ENCODE measurements around the gene TMEM204. TPM values are rescaled to one million over a fixed set of nuclear protein-coding genes. Genes with fewer than 3 reads are reported as not detected.

Gene TMEM204
- total and polyA plus RNA-seq, 10 of the 15 experiments (the other 5 are each of a cell fraction or from before 2014, with no cell fraction given), result 0.05 to 0.30 (median 0.18) TPM; not detected in 7

GRCh38 chr16:1554826-1555445 lies 21.5 kb downstream of the TMEM204 start (continued):
- TF ChIP-seq USF1 (IDR thresholded peaks at IDR 0.05; ENCODE audit: borderline replicate concordance, extremely low read length, insufficient read depth, low read depth, low read length), result no peak

- H3K4me3 ChIP-seq, result no peak overlapping the region
- 95% methylated on average over 13 of the region's 13 CpGs for WGBS (ENCODE audit: insufficient coverage, insufficient replicate concordance, low lambda C conversion rate, missing lambda C conversion rate)
- no peak for DNase-seq (ENCODE audit: low read depth, low spot score)
- no TSS peak for BruUV-seq (replicated peaks)
- POLR2A ChIA-PET, result no interaction called here
- RAD21 ChIA-PET (ENCODE audit: unreplicated experiment), result no interaction called here
- no peaks in the 10 kb centered on the region for H3K27me3 ChIP-seq (replicated peaks in 1 of 2; ENCODE audit: control insufficient read depth in 2 of 2, insufficient read depth in 2 of 2, low read length in 1 of 2)
- no peaks in the 10 kb centered on the region for H3K79me2 ChIP-seq (ENCODE audit: control insufficient read depth, insufficient read depth, low read length)
- in situ Hi-C loops (cut with MboI), result no loop called here
- no peak overlapping the region for H3K4me2 ChIP-seq (ENCODE audit: control insufficient read depth, insufficient read depth)
- no peak overlapping the region for H3K27ac ChIP-seq (ENCODE audit: control insufficient read depth, insufficient read depth)
- no peaks in the 10 kb centered on the region for H4K20me1 ChIP-seq (ENCODE audit: control insufficient read depth, insufficient read depth)
- intact Hi-C loops (cut with micrococcal nuclease; ENCODE audit: unreplicated experiment), result no loop called here
- SMC1A ChIA-PET (ENCODE audit: uncharacterized antibody, unreplicated experiment), result no interaction called here
- ATAC-seq, result no peak
- TF ChIP-seq GABPA (IDR thresholded peaks at IDR 0.05; ENCODE audit: low read depth) (no peak), RCOR1 (conservative IDR thresholded peaks at IDR 0.05; ENCODE audit: low read depth, low read length) (no peak), IKZF2 (IDR thresholded peaks at IDR 0.05) (no peak), ZBED1 (IDR thresholded peaks at IDR 0.05; ENCODE audit: borderline replicate concordance) (no peak), PML (IDR thresholded peaks at IDR 0.05; ENCODE audit: low read length) (no peak), RELA (IDR thresholded peaks at IDR 0.05; ENCODE audit: borderline replicate concordance, partially characterized antibody) (no peak), ZNF622 (IDR thresholded peaks at IDR 0.05) (no peak), MXI1 (IDR thresholded peaks at IDR 0.05; ENCODE audit: low read depth, low read length) (no peak), BCL3 (IDR thresholded peaks at IDR 0.05; ENCODE audit: borderline replicate concordance, insufficient read depth, low read depth, low read length, poor library complexity, severe bottlenecking) (no peak)
- CTCF ChIA-PET, result interaction anchor here (0.5 kb wide), 1 partner anchor 585 kb away, joined by 6 read pairs; no protein-coding TSS in a partner anchor
- no peaks in the 10 kb centered on the region for H3K9me3 ChIP-seq (replicated peaks; ENCODE audit: control insufficient read depth, insufficient read depth, low read length)
- H3K36me3 ChIP-seq (ENCODE audit: control insufficient read depth in 2 of 2, insufficient read depth in 2 of 2, low read length in 1 of 2), result no peaks in the 10 kb centered on the region
- no peaks in the 10 kb centered on the region for H3K4me1 ChIP-seq (ENCODE audit: control insufficient read depth, insufficient read depth, low read length)
- no peak overlapping the region for H2AFZ ChIP-seq (ENCODE audit: control insufficient read depth, low read depth, low read length)
- no peak for FAIRE-seq
- no peak overlapping the region for H3K9ac ChIP-seq (ENCODE audit: control insufficient read depth, insufficient read depth, low read length)
Measured at GRCh38 chr16:1556254-1556653, 22.8 kb downstream of the TMEM204 start.
